GM21825 (cell line): ENCODE results near the gene HTRA3.

ENCODE experiments used
- ATAC-seq: cut with Tn5 transposase; IDR thresholded peaks from one replicate; pipeline ENCODE4 v1.9.1; 2021; ENCODE audit warnings: mild to moderate bottlenecking, moderate library complexity; ENCODE audit not compliant: unreplicated experiment

HTRA3 gene

DNA sequence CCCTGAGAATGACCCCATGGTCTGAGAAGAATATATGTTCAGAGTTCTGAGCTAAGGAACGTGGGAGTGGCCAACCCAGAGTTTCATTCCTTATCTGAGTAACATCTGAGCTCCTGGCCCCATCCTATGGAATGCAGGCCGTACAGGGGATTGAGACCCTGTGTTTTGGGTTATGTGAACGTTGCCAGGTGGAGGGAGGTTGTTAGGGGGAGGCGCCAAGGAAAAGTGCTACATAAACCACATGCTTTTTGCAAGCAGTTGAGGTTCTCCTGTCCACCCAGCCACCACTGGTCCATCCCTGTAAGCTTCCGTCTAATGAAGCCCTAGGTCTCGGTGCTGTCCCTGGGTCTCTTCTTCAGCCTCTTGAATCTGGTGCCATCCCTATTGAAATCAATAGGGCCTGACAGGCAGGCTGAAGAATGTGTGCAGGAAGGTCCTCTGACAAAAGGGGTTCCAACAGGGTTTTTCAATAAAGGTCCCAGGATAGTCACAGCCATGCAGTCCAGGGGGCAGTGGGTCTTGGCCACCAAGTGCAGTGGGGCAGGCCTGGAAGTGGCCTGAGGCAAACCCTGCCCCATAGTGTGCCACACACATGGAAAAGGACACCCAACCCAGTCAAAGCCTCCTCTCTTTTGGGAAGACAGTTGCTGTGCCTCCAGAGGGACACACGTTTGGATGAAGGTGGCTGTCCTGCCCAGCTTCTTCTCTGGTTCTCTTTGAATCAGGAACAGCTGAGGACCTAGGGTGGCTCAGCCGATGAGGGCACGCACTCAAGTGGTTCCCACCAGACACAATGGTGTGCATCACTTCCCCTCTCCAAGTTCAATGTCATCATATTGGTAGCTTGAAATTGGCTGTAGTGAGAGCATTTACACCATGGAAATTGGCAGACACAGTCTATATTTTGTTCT, 53.5 kb downstream of the HTRA3 start:
- ATAC-seq: no peak

DNA sequence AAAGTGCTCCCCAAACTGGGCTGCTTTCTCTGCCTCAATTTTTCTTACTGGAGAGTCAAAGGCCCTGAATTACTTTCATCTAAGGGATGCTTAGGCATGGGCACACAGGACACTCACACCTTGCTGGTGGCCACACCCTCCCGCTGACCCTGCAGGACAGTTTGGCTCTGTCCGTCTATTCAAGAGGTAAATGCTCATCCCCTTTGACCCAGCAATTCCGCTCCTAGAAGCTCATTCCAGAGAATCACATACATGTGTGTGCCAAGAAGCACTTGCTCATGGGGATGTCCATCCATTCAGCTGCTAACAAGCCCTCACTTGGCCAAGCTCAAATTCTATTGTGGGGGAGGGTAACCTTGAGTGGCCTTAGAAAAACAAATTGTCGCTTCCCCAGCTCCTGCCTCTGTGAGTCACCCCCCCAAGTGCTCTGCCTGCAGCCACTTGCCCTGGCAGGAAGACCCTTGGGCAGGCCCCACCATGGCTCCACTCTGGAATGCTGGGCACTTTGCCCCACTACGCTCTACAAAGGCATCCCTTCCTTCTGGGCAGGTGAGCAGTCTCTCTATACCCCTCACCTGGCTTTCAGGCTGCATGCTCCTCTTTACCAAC, 54.5 kb downstream of the HTRA3 start:
- no peak for ATAC-seq

DNA sequence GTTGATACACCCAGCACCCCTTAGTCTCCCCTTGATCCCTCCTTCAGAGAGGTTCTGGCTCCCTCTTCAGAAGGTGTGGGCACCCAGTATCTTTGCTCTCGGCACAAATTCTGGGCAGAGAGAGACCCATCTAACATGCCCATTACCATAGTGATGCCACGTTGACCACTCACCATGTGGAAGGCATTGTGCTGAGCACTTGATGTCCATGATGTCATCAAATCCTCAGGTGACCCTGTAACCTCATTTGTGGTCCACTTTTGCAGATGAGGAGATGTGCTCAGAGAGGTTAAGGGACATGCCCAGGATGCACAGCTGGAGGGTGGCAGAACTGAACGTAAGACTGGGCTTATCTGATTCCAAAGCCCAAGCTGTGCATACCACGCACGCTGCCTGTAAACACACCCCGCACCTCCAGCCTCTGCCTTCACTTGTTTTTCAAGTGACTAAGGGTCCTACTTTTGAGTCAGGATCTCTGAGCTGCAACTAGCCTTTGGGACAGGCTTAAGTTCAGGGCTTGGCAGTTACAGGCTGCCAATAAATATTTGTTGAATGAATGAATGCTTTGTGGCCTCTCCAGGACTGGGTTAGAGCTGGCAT, 55.2 kb downstream of the HTRA3 start:
- no peak for ATAC-seq

DNA sequence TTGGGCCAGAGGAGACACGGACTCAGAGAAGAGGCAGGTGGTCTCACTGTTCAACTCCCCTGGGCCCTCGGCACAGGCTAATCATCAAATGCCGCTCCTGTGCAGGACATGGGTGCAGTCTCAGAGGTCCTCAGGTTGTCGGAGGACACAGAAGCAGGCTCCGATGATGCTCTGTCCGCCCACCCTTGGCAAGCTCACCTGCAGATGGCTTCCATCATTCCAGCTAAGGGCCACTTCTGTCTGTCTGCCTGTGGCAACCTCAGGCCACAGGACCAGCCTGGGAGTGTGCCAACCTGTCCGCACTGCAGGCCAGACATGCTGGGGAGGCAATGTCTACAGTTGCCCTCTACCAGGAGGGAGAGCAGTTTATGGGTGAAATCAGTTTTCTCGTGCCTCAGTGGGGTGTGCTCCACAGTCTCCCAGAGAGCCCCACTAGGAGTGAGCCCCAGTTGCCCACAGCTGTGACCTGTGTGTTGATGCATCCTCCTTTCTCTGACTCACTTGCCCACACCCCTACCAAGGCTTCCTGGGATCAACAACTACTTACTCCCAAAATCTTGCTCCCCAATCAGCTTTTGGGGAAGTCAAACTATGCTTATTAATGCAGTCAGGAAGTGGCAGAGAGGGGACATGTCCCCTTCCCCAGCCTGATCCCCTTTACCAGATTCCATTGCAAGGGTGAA, 55.9 kb downstream of the HTRA3 start:
- no peak for ATAC-seq

DNA sequence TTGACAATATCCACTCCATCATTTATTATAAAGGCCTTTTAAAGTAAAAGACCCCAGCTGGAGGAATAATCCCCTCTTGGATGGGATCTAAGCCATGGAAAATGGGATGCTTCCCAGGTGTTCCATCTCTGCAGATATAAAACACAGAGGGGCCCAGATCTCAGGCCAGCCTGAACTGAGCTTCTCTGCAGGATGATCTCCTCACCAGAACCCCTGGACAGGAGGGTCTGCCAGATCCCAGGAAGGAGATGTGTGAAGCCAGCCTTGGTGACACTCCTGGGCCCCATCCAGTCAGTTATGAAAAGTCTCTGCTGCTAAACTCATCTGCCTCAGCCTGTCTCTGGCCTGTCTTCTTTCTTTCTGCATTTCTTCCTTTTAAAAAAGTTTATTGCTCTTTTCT, 56.7 kb downstream of the HTRA3 start:
- ATAC-seq: no peak

DNA sequence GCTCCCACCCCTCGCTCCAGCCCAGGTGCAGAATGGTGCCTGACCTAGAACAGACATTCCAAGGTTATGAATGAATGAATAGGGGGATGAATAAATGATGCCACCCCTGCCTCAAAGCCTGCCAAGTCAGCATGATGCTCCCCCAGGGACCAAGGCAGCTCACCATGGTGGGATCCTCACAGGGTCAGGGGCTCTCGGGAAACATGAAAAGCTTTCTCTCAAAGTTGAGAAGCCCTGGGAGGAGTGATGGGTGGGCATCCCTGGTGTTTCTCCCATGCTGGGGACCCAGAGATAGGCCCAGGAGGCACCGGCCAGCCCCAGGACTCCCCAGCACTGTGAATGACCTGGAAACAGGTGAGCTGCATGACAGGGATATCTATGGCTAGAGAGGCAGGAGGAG, 58.9 kb downstream of the HTRA3 start:
- ATAC-seq: no peak

DNA sequence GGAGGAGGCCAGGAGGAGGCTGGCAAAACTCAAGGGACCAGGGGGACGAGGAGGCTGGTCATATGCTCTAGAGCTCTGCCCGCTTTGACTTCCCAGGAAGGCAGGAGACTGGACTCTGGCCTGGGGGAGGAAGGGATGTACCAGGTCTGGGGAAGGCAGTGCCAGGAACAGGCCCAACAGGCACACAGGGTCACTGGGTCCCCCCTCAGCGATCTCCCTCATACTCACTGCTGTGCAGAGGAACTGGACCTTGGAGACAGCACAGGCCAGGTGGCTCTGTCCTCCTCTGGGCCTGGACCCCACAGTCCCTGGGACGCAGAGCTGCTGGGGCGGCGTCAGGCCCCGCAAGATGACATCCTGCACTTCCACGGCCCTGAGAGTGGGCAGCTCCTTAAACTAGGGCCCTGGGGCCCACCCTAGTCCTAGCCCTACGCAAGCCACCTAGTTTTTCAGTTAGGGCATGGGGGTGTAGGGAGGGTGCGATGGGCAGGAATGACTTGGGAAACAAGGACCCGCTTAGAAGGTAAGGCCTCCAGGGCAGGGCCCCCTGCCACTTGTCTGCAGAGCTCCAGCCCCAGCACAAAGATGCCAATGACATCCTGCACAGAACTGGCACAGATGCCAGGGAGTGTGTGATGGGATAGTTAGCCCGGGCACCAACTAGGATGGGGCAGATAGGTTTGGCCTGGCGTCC, 59.5 kb downstream of the HTRA3 start:
- no peak for ATAC-seq

DNA sequence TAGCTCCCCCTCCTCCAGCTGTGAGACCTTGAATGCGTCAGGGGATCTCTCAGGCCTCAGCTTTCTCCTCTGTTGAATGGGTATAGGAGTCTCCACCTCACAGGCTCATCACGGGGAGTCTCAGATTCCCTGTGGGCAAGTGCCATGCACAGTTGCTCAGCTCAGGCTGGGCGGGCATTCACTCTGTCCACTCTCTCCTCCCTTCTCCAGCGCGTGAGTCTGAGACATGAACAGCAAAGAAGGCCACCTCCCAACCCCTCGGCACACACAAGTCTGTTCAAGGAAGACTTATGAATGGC, 60.0 kb downstream of the HTRA3 start:
- ATAC-seq: no peak

DNA sequence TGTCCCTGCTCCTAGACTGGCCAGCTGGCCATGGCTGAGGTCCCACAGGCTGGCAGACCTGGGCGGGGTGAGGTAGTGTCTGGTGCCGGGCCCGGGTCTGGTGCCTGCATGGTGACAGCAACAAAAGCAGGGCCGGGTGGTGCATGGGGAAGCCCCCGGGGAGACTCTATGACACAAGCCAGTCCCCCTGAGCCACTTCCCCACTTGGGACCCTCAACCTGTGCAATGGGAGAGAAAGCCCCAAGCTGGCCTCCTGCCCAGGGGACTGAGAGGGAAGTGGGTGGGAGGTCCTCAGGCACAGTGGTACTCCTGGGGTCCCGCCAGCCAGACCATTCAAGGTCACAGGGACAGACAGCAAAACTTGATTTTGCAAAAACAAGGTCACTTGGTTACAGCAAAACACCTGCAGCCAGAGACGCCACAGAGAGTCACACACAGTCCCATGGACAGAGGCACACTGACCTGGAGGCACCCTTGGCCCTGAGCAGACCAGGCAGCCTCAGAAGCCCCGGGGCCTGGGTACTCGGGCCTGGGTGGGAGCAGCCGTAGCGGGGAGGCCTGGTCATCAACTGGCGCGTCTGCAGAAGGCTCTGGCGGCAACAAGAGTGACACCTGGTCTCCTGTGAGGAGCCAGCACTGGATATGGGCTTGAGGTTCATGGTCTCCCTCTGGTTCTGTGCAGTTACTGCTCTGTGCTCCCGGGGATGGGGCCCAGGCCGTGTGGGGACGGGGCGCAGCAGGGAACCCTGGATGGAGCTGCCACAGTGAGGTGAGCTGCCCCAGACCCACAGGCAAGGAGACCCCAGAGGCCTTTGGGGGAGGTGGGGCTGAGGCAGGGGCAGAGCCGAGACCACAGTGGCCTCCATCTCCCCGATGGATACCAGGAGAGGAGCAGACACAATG, 60.6 kb downstream of the HTRA3 start:
- no peak for ATAC-seq

DNA sequence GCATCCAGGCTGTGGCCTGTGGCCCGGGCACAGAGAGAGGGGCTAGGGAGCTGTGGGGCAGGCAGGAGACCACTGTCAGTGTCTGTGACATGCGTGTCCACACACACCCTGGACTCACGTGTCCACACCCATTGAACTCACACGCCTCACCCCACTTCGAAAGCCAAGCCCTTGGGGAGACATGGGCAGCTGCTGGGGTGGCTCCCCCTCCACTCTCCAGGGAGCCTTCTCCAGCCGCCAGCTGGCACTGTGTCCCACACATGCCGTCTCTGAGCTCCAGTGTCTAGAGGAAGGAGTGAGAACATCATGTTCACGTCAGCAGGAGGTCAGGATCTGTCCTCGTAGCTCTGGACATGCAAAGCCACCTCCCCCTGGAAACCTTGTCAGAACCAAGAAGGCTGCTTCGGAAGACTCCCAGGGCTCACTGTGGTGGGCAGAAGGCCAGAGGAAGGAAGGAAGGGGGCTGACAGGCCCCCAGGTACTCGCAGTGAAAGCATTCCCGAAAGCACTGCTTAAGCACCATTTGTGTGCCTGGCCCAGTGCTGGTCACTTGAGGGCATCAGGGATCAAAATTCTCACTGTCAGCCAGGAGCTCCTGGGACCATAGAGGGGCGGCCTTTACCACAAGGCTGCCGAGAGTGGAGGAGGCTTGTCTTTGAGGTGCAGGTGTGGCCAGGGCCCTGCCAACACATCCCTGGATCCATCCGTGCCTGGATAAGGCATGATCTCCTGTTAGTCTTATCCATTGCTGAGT, 61.4 kb downstream of the HTRA3 start:
- no peak for ATAC-seq

DNA sequence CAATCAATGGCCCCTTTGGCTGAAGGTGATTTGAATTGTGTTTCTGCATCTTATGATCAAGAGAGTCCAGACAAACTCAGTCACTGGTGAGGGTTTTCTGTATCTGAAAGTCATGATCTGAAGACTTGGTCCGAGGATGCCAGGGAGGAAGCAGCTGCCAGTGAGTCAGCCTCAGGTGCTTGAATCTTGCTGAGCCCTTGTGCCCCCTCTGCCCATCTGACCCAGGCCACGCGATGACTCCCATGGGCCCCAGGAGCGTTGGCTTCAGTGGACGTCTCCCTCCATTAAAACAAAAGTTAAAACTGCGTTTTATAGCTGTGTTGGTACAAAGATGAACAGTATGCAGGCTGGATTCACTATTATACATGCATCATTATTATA, 62.0 kb downstream of the HTRA3 start:
- no peak for ATAC-seq

DNA sequence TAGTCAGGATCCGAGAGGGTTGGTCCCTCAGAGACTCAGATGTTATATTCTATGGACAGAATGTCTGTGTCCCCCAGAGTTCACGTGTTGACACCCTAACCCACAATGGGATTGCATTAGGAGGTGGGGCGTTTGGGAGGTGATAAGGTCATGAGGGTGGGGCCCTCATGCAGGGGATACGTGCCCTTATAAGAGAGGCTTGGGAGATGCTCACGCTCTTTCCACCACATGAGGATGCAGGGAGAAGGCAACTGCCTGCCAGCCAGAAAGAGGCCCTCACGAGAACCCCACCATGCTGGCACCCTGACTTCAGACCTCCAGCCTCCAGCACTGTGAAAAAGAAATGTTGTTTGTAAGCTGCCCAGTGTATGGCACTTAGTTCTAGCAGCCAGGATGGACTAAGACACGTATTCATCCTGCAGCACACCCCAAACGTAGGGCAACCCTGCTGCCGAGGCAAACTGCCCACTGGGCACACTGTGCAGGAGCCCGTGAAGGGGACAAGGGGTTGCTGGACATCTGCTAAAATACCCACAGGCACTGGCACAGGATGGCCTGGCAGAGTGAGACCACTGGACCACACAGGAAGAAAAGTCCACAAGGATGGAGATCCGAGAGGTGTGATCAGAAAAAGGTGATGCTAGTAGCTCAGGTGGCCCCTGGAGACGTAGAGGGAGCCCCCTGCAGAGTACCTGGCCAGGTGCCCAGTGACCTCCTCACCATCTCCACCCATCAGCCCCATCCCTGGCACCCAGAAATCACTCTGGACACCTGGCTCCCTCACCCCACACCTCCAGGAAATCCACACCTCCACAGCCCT, 62.7 kb downstream of the HTRA3 start:
- ATAC-seq: no peak

DNA sequence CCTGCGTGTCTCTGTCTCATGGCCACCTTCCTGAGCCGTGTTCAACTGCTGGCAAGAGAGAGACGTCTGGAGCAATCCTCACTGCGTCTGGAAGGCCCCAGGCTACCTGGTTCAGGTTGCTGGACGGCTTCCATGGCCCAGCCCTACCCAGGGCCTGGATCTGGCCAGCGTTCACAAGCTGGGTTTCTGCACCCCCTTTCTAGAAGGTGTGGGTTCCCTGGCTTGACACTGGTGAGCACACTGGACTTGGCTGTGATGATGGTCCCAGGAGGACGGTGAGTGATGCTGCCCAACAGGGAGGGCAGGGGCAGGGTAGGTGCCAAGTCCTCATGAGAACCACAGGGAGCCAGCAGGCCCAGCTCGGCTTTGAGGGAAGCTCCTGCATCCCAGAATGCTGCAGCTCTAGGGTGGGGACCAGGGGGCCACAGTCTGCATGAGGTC, 63.4 kb downstream of the HTRA3 start:
- no peak for ATAC-seq

DNA sequence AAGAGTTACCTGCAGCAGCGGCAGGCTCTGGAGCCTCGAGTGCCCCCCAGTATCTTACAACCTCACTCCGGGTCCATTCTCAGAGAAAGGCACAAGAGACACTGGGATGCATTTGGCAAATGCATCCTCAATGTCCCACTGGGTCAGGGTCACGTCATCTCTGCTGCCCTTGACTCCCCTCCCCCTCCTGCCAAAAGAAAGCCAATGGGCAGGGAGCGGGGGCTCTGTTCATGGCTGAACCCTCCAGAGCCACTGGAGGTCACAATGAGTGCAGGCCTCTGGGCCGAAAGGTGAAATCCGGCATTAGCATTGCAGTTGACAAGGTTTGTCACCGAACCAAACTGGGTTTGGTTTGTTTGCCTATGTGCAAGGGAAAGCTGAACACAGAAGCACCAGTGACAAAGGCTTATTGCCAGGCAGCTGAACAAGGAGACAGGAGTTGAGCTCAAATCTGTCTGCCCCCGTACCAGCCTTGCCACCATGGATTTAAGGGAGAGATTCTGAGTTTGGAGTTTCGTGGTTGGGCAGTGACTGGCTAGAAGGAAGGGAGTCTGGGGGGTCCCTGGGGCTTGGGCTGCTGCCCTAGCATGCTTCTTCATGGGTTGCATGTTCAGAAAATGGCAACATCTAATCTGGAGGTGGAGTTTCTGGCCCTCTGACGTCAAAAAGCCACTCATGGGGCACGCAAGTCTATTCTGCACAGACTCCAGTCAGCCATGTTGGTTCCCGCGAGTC, 64.3 kb downstream of the HTRA3 start:
- ATAC-seq: no peak

DNA sequence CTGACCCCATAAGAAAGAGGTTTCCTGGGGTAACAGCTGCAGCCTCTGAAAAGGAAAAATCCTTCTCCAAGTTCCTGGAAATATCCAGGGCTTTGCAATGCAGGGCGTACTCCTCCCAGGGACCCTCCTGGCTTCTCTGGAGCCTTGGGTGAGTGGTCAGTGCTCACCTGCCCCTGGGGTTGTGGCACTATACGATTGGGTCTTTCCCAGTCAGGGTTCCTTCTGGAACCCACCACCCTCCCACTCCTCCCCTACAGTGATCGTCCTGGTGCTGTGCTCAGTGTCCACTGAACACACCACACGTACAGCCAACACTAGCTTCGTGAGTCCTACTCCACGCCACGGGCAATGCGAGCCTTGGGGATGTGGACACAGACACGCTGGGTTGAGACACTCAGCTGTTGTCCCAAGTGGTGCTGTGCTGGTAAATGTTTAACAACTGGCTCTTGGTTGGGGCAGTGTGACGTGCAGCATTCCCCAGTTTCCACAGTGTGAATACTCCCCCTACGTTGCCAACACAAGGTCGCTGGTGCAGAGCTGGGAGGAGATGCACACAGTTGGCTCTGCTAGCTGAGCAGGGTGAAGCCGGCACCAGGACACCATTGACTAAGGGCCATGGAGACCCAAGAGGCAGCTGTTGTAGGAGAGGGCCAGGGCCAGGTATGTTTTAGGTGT, 65.4 kb downstream of the HTRA3 start:
- ATAC-seq: no peak

DNA sequence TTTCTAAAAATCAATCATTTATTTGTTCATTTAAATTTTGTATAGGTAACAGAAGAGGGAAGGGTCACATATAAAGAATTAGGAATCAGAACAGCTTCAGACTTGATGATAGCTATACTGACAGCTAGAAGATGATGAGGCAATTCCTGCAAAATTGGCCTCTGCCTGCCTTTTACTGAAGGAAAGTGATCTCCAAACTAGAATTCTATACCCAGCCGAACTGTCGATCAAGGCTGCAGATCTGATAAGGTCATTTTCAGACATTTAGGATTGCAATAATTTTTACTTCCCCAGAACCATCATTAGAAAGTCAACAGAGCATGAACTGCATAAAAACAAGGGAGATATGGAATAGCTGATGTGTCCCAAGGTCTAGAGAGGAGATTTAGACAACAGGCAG, 66.3 kb downstream of the HTRA3 start:
- ATAC-seq: no peak

DNA sequence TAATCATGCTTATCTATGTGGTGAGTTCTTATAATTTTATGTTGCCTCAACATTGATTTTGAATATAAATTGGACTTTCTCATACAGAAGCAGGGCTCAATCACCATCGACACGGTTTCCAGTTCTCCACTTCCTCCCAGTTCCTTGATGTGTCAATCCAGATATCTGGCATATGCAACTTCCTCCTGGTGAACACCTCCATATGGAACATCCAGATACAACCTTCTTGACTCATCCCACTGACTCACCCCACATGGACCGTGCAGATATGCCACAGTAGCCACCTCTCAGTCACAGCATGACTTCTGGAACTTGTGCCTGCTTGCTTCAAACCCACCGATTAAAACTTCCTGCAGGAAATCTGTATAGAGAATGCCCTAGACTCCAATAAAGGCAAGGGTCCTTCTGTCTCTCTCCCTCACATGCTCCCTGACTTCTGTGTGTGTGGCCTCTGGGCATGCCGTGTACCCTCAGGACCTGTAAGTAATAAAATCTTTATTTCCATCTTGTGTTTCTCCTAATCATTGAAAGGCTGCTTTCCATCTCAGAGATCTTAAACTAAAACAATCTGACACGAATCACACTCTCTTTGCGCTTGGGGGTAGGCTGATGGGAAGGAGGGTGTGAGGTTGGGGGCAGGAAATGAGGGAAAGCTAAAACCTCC, 67.0 kb downstream of the HTRA3 start:
- no peak for ATAC-seq
